ENCODE data around the gene CAMK2B. TPM values are rescaled to one million over a fixed set of nuclear protein-coding genes. Genes with fewer than 3 reads are reported as not detected.
"Not testable (repeated sequence)": the region's sequence is repeated elsewhere in the genome, so short reads cannot be mapped to it uniquely, and the experiment has no call there.

CAMK2B gene
- total RNA-seq, 1 donor from 2014 or later = 0.17 TPM

DNA sequence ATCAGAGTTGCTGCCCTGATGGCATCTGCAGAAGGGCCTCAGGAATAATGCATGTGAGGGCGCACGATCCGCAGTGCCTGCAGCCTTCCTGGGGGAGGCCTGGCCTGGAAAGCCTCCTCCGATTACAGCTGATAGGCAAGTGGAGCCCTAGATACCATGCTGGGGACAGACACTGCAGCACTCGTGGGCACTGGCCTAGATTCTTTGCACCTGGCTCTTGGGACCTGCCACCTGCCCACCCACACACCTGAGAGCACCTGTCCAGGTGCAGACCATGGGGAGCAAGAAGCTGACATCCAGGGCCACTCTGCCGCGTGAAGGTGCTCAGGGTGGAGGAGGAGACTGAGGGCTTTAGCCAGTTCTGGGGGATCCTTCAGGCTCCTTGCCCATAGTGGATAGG, 109.9 kb downstream of the CAMK2B start:
- no peak for DNase-seq

- no peak for DNase-seq
These were observed 111.5 kb downstream of the CAMK2B start for GRCh38 chr7:44213877-44214388.

DNA sequence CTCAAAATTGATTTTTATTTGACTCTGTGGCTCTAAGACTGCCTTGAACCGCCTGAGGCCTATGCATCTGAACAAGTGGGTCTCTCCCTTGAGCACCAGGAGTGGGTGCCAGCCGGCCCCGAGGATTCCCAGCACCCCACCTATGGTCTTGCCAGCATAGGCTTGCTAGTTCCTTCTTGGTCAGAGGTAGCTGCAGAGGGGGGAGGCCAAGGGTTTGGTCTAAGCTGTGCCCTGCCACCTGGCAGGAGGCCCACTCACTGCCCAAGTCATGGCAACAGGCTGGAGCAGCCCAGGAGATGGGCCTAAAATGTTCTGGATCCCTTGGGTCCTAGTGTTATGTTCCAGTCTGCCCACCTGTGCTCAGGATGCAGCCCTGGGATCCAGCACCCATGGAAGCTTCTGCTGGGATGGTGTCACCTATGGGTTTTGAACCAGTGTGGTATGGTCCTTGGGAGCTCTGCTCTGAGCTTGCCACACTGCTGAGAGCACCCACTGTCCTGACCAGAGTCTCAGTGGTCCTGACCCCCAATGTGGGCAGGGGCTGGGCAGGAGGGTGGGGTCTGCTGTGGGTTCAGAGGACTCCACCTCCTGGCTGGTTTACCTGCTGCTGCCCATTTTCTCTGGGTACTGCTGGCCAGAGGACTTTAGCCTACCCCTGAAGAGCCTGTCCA, 112.1 kb downstream of the CAMK2B start:
- DNase-seq = no peak

DNA sequence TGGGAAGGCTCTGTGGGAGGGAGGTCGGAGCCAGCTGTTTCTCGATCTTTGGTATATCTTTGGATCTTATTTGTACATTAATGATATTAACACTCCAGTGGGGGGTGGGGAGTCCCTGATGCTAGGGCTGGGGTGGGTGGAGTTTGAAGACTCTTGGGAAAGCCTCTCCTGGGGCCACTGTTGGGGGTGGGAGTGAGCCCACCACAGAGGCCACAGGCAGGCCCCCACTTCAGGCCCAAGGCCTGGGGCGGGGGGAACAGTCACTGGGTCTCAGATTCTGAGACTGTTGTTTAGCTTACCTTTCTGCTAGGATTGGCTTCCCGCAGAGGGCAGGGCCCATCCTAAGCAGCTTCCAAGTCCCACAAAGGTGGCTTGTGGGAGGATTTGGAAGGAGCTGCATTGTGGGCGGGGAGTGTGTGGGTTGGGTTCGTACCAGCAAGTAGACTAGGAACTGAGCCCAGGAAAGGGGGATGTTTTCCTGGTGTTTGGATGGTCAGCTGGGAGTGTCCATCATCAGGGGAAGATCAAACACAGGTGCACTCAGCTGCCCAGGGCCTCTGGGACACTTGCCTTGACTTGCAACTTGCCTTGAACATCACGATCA, 112.7 kb downstream of the CAMK2B start:
- no peak for DNase-seq

DNA sequence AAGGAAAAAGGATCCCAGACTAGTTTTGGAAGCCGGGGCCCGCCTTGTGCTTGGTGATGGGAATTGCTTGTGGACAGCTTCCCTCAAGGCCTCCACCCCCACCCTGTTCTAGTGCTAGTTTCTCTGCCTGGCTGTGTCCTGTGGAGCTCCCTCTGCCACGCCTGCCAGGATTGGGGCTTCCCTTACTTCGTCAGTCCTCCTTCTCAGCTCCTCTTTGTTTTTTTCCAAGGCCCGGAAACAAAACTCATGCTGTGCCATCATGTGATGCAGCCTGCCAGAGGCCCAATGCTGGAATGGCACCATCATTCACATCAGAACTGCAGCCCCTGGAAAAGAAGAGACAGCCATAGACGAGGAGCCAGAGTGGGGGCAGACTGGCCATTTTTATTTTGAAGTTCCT, 113.4 kb downstream of the CAMK2B start:
- no peak for DNase-seq

GRCh38 chr7:44211126-44211675, 114.2 kb downstream of the CAMK2B start:
- no peak for DNase-seq

DNA sequence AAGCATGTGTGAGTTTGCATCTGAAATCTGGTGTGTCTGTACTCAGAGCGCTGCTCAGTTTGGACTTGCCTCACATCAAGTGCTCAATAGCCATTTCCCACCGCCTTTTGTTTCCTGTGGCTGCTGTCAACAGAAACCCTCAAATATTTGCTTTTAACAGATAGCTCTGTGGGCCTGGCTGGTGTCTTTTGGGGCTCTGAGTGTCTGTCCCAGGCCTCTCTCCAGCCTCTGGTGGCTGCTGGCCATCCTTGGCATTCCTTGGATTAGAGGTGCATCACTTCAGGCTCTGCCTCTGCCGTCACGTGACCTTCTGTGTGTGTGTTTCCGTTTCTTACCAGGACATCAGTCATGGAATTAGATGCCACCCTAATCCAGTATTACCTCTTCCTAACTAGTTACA, 115.3 kb downstream of the CAMK2B start:
- DNase-seq = no peak

GRCh38 chr7:44208085-44208484, 117.3 kb downstream of the CAMK2B start:
- no peak for DNase-seq

DNA sequence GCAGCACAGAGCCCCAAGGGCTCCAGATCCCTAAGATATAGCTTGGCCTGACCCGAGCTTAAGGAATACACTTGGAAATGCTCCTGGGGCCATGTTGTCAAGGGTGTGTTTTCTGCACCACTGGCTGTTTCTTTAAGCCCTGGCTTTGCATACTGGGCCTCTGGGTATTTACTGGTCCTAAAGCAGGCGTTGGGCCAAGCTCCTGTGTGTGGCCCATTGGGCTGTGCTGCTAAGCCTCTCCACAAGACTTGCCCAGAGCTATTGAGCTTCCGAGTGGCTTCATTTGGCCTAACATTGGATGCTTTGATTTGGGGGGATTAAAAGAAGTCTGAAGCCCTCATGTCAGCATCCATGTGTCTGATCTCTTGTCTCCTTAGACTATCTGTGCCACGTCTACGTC, 119.4 kb downstream of the CAMK2B start:
- DNase-seq = no peak

DNA sequence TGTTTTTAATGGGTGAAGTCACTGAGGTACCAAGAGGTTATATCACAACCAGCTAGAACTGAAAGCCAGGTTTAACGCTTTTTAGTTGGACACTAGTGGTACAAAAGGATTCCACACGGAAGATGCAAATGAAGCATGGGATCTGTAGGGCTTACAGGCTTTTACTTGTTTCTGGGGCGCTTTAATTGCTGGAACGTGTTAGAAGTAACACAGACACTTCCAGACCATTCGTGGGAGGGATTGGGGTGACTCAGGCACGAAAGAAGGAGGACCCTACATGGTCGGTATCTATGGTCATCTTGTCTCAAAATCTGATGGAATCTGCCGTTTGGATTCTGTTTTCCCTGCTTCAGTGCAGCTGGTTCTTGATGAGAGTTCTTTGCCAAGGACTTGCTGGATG, 123.6 kb downstream of the CAMK2B start:
- DNase-seq = peak; percentile 10

GRCh38 chr7:44200699-44201461, 124.5 kb downstream of the CAMK2B start, which contains the start of gene YKT6:
TSS of gene YKT6 (plus strand) at chr7:44200978. CDS start at chr7:44201136, 158 bp downstream.
- DNase-seq = peak; percentile 95

DNA sequence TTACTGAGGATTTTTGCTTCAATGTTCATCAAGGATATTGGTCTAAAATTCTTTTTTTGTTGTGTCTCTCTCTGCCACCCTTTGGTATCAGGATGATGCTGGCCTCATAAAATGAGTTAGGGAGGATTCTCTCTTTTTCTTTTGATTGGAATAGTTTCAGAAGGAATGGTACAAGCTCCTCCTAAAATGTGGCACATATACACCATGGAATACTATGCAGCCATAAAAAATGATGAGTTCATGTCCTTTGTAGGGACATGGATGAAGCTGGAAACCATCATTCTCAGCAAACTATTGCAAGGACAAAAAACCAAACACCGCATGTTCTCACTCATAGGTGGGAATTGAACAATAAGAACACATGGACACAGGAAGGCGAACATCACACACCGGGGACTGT, 125.2 kb downstream of the CAMK2B start:
- DNase-seq = not testable (repeated sequence)

GRCh38 chr7:44197474-44197873, 127.9 kb downstream of the CAMK2B start:
- no peak for DNase-seq

- peak; percentile 69 for DNase-seq
These were observed 128.9 kb downstream of the CAMK2B start for GRCh38 chr7:44196450-44196872.

DNA sequence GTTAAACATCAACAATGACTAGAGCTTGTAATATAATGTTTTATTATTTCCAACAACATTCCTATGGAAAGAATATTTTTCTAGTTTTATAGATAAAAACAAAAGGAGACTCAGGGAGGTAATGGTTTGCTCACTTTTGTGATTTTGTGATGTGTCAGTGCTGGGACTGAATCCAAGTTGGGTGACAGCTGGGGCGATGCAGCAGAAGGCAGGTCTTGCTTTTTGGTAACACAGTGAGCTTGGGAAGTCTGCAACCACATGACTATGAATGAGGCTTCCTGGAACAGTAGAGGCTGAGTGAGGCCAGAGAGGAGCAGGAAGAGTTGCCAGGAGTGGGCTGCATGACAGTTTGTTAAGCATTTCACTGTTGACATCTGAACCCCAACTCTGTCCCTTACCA, 129.5 kb downstream of the CAMK2B start:
- DNase-seq = no peak

GRCh38 chr7:44194562-44195145, 130.7 kb downstream of the CAMK2B start:
- no peak for DNase-seq

DNA sequence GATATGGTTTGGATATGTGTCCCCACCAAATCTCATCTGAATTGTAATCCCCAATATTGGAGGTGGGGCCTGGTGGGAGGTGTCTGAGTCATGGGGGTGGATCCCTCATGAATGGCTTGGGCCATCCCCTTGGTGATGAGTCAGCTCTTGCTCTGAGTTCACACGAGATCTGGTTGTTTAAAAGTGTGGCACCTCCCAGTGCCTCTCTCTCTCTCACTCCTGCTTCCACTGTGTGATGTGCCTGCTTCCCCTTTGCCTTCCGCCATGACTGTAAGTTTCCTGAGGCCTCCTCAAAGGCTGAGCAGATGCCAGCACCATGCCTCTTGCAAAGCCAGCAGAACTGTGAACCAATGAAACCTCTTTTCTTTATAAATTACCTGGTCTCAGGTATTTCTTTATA, 131.3 kb downstream of the CAMK2B start:
- no peak for DNase-seq

DNA sequence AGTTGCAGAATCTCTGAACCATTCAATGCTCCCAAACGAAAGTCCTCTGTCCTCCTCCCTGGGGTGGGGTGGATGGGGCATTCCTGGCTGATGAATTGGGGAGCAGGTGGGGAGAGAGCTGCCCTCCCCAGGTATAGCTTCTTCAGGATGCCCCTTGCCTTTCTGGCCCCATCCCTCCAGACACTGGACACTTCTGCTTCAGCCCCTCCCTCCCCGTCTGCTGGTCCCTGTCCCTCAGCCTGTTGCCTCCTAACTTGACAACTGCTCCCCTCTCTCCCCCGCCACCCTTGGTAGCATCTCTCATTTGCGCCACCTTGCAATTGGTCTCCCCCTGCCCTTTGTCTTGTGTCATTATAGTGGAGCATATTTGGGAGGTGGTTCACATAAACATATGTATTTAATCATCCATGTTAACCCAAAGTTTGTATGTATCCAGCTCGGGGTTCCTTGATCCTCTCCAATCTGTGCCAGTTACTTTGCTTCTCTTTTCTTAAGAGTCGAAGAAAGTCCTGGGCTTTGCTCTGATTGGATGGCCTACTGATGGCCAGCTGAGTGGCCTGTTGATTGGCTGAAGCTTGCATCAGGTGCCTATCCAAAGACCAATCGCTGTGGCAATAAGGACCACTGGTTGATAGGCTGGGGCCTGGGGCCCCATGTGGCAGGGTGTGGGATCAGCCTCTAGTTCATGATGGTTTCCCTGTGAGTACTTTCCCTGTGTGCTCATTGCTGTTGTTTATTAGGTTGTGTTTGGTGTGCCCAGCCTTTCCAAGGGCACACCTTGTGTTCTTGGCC, 132.2 kb downstream of the CAMK2B start:
- DNase-seq = no peak

GRCh38 chr7:44191171-44191570, 134.2 kb downstream of the CAMK2B start:
- DNase-seq = no peak

GRCh38 chr7:44189993-44190872, 135.2 kb downstream of the CAMK2B start:
- no peak for DNase-seq
